ENCODE data around the gene NAA20.

The NAA20 gene, protein sequence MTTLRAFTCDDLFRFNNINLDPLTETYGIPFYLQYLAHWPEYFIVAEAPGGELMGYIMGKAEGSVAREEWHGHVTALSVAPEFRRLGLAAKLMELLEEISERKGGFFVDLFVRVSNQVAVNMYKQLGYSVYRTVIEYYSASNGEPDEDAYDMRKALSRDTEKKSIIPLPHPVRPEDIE

DNA sequence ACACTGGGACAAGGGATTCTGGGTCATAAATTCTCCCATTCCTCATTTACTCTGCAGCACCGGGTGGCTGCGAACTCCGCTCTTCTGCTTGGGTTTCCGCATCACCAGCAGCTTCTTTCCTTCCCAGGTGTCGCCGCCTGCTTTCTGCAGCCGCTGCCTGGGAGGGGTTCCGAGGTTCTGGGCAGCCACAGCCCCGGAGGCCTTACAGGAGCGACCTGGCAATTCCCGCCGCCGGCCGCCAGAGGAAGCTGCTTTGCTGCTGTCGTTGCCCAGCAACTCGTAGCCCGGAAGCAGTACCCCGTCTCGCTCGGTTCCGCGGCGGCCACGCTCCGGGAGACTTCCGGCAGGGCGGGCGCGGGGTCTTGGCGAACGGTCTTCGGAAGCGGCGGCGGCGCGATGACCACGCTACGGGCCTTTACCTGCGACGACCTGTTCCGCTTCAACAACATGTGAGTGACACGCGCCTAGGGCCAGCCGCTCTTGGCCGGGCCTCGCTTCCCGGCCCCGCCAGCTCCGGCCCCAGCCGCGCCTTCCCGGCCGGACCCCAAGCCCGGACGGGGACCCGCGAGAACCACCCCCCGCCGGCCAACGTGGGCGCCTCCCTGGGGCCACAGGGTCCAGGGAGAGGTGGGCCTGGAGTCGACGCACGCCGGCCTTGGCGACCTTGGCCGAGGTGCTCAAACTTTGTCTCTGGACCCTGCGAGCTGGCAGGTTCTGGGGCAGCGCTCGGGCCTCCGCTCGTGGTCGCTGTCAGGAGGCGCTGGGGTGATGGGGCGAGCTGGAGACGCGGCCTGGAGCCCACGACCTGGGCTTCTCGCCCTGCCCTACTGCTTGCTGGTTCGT, at the start of gene NAA20:
Gene NAA20 (plus strand): TSS at position 362 of the 843 bp plus-strand sequence. CDS start 35 bp downstream, at position 397.
- no peaks in the 10 kb centered on the region for H3K27me3 ChIP-seq (ENCODE audit: control insufficient read depth in 1 of 2, insufficient read depth in 2 of 2, low read length in 2 of 2)
- no peaks in the 10 kb centered on the region for H3K36me3 ChIP-seq (ENCODE audit: insufficient read depth, low read length)
- peaks cover 22% of the 10 kb centered on the region for H3K4me1 ChIP-seq (ENCODE audit: insufficient read depth, low read length)
- no peaks in the 10 kb centered on the region for H3K9me3 ChIP-seq (ENCODE audit: low read length)
- peak within 1 kb of the TSS; percentile 54 for H3K9ac ChIP-seq (ENCODE audit: low read length)
- H3K27ac ChIP-seq (ENCODE audit: low read depth, low read length) = peak within 1 kb of the TSS; percentile 88
- H3K4me3 ChIP-seq (ENCODE audit: low read depth in 1 of 2, low read length in 2 of 2) = peak within 1 kb of the TSS; percentile 77 to 94

DNA sequence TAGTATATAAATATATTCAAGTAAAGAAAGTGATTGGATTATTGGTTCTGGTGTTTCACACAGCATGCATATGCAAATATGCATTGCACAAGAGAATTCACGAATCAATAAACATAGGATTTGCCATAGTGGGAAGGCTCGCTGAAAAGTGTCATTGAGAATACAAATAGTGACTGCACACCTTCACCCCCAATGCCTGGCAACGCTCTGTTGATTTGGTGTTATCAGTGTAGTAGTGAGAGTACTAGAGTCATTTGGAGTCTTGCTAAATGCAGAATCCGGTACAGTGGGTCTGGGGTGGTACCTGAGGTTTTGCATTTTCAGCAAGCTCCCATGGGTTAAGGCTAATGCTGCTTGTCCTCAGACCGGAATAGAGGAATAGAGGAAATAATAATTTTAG, 49.7 kb upstream of the NAA20 start:
- Histone ChIP-seq H3K27me3 (ENCODE audit: control insufficient read depth in 1 of 2, insufficient read depth in 2 of 2, low read length in 2 of 2) (no peaks in the 10 kb centered on the region), H3K36me3 (ENCODE audit: insufficient read depth, low read length) (peaks cover 27% of the 10 kb centered on the region), H3K9me3 (ENCODE audit: low read length) (no peaks in the 10 kb centered on the region), H3K9ac (ENCODE audit: low read length) (no peak overlapping the region), H3K4me3 (ENCODE audit: low read depth in 1 of 2, low read length in 2 of 2) (no peak overlapping the region), H3K4me1 (ENCODE audit: insufficient read depth, low read length) (peaks cover 16% of the 10 kb centered on the region), H3K27ac (ENCODE audit: low read depth, low read length) (no peak overlapping the region)

DNA sequence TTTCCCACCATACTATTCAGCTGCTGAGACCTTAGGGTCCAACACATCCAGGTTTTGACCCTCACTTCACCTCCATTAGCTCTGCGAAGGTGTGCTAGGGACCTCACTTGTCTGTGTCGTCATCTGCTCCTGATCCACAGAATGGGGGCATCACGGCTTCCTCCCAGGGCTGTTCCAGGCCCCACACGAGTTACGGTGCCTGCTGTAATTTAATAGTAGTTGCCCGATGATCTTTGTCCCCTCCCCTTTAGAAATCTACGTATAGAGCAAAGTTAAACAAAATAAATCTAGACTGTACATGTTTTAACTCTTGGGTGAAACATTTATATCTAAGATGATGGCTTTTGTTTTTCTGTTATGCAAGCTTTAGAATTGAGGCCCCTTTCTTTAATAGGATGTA, 49.1 kb upstream of the NAA20 start:
- Histone ChIP-seq H3K27ac (ENCODE audit: low read depth, low read length) (no peak overlapping the region), H3K9ac (ENCODE audit: low read length) (no peak overlapping the region), H3K36me3 (ENCODE audit: insufficient read depth, low read length) (peaks cover 24% of the 10 kb centered on the region), H3K4me3 (ENCODE audit: low read depth in 1 of 2, low read length in 2 of 2) (no peak overlapping the region), H3K4me1 (ENCODE audit: insufficient read depth, low read length) (peaks cover 18% of the 10 kb centered on the region), H3K27me3 (ENCODE audit: control insufficient read depth in 1 of 2, insufficient read depth in 2 of 2, low read length in 2 of 2) (no peaks in the 10 kb centered on the region), H3K9me3 (ENCODE audit: low read length) (no peaks in the 10 kb centered on the region)

DNA sequence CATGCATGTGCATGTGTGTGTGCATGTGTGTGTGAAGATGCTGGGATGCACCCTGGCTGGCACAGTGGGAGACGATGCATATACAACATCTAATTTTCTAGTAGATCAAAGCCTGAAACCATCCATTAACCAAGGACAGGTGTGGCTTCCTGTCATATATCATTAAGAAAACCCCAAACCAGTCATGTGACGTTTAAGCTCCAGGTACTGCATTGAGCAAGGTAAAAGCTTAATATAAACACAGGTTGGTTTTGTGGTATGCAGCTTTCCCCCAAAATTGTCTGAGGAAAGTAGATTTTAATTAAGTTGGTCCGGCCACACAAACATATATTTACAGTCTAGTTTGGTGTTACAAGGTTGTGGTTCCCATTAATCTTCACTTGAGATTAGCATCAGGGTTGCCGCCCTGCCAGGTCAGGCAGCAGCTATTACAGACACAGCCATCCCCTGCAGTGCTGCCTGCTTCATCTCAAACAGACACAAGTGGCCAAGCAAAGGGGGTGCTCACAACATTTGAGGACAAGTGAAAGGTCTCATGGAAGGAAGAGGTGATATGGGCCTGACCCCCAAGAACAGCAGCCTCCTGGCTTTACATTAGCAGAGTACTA, 48.6 kb upstream of the NAA20 start:
- H3K4me1 ChIP-seq (ENCODE audit: insufficient read depth, low read length) = peaks cover 23% of the 10 kb centered on the region
- H3K36me3 ChIP-seq (ENCODE audit: insufficient read depth, low read length) = peaks cover 24% of the 10 kb centered on the region

DNA sequence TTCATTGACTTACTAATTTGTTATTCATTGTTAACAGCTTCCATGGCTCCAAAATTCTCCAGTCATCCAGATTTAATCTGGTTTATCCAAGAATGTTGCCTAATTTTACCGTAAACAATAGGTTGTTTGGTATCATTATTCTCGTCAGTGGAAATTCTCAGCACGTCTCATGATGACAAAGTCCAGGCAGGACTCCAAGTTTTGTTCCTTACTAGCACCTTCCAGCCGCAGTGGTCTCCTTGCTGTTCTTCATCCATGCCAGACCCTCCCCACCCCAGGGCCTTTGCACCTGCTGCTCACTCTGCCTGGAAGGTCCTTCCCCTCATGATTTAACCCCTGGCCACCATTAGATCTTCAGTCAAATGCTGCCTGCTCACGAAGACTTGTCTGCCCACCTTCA, 48.1 kb upstream of the NAA20 start:
- H3K36me3 ChIP-seq (ENCODE audit: insufficient read depth, low read length) = peaks cover 24% of the 10 kb centered on the region

More for the DNA sequence above, 48.6 kb upstream of the NAA20 start:
- Histone ChIP-seq H3K27ac (ENCODE audit: low read depth, low read length) (no peak overlapping the region), H3K4me3 (ENCODE audit: low read depth in 1 of 2, low read length in 2 of 2) (no peak overlapping the region), H3K9me3 (ENCODE audit: low read length) (no peaks in the 10 kb centered on the region), H3K9ac (ENCODE audit: low read length) (no peak overlapping the region), H3K27me3 (ENCODE audit: control insufficient read depth in 1 of 2, insufficient read depth in 2 of 2, low read length in 2 of 2) (no peaks in the 10 kb centered on the region)

DNA sequence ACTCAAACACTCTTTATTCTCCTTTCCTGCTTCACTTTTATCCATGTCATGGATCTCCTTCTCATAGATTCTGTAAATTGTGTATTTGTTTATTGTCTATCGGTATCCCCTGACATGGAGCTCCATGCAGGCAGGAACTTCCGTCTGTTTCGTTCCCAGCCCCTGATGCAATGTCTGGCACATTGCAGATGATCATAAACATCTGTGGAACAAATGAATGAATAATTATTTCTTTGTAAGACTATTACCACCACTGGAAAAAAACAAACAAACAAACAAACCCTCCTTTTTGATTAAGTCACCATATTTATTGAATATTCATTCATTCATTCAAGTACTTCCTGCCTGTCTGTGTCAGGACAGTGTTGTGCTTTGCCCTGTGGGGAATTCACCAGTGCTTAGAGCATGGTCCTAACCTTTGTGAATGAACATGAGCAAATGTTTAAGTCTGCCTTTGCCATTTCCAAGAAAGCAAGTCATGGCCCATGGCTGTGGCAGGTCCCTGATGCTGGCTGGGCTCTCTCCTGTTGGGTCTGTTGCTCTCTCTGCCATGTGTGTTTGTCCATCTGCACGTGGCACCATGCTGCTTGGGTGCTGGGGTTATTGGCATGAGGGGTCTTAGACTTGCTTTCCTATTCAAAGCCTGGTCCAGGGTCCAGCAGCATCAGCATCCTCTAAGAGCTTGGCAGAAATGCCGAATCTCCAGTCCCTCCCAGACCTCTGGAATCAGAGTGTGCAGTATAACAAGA, 47.5 kb upstream of the NAA20 start:
- H3K4me1 ChIP-seq (ENCODE audit: insufficient read depth, low read length) = peaks cover 34% of the 10 kb centered on the region
- H3K36me3 ChIP-seq (ENCODE audit: insufficient read depth, low read length) = peaks cover 24% of the 10 kb centered on the region
- no peaks in the 10 kb centered on the region for H3K27me3 ChIP-seq (ENCODE audit: control insufficient read depth in 1 of 2, insufficient read depth in 2 of 2, low read length in 2 of 2)
- no peak overlapping the region for H3K4me3 ChIP-seq (ENCODE audit: low read depth in 1 of 2, low read length in 2 of 2)
- H3K9ac ChIP-seq (ENCODE audit: low read length) = no peak overlapping the region
- no peaks in the 10 kb centered on the region for H3K9me3 ChIP-seq (ENCODE audit: low read length)
- H3K27ac ChIP-seq (ENCODE audit: low read depth, low read length) = no peak overlapping the region

More for the DNA sequence above, 48.1 kb upstream of the NAA20 start:
- Histone ChIP-seq H3K9ac (ENCODE audit: low read length) (no peak overlapping the region), H3K4me1 (ENCODE audit: insufficient read depth, low read length) (peaks cover 29% of the 10 kb centered on the region), H3K9me3 (ENCODE audit: low read length) (no peaks in the 10 kb centered on the region), H3K27me3 (ENCODE audit: control insufficient read depth in 1 of 2, insufficient read depth in 2 of 2, low read length in 2 of 2) (no peaks in the 10 kb centered on the region), H3K27ac (ENCODE audit: low read depth, low read length) (no peak overlapping the region), H3K4me3 (ENCODE audit: low read depth in 1 of 2, low read length in 2 of 2) (no peak overlapping the region)

DNA sequence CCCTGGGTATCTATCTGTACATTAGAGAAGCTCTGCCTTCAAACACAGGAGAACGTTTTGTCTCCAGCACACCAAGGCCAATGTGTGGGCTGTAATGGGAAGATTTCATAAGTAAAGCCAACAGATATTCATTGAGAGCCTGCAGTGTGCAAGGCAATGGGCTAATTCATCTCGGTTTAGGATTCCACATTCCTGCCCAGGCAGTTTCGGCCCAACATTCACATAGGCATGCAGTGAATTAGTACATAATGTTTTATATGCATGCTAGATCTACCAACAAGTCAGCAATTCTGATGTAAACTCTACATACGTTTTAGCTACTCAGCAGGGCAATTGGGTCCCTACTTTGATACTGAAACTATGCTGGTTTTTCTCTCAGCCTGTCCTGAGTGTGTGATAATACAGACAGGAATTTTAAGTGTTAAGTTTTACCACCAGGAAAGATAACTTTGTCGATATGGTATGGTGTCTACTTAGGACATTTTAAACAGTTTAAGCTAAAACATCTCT, 46.9 kb upstream of the NAA20 start:
- Histone ChIP-seq H3K4me3 (ENCODE audit: low read depth in 1 of 2, low read length in 2 of 2) (no peak overlapping the region), H3K9me3 (ENCODE audit: low read length) (no peaks in the 10 kb centered on the region), H3K9ac (ENCODE audit: low read length) (no peak overlapping the region), H3K4me1 (ENCODE audit: insufficient read depth, low read length) (peaks cover 34% of the 10 kb centered on the region), H3K27ac (ENCODE audit: low read depth, low read length) (no peak overlapping the region), H3K36me3 (ENCODE audit: insufficient read depth, low read length) (peaks cover 17% of the 10 kb centered on the region), H3K27me3 (ENCODE audit: control insufficient read depth in 1 of 2, insufficient read depth in 2 of 2, low read length in 2 of 2) (no peaks in the 10 kb centered on the region)

DNA sequence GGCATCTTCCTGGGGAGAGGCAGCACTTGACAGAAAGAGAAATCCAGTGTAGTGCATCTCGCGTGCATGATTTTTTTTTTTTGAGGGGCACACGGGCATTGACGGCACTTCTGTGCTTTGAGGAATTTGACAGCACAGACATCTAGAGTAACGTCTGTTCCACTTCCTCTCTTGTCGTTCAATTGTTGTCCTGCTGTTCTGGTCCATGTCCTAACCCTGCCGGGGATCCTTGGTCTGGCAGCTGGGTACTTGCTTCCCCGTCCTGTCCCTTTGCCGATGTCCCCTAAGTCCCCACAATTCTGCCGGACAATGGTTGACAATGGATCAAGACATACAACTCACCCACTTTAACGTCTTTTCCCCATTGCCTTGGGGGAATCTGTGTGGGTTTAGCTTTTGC, 46.0 kb upstream of the NAA20 start:
- Histone ChIP-seq H3K36me3 (ENCODE audit: insufficient read depth, low read length) (peaks cover 15% of the 10 kb centered on the region), H3K9me3 (ENCODE audit: low read length) (no peaks in the 10 kb centered on the region), H3K9ac (ENCODE audit: low read length) (no peak overlapping the region), H3K27me3 (ENCODE audit: control insufficient read depth in 1 of 2, insufficient read depth in 2 of 2, low read length in 2 of 2) (no peaks in the 10 kb centered on the region), H3K4me3 (ENCODE audit: low read depth in 1 of 2, low read length in 2 of 2) (no peak overlapping the region), H3K27ac (ENCODE audit: low read depth, low read length) (no peak overlapping the region), H3K4me1 (ENCODE audit: insufficient read depth, low read length) (peaks cover 34% of the 10 kb centered on the region)

DNA sequence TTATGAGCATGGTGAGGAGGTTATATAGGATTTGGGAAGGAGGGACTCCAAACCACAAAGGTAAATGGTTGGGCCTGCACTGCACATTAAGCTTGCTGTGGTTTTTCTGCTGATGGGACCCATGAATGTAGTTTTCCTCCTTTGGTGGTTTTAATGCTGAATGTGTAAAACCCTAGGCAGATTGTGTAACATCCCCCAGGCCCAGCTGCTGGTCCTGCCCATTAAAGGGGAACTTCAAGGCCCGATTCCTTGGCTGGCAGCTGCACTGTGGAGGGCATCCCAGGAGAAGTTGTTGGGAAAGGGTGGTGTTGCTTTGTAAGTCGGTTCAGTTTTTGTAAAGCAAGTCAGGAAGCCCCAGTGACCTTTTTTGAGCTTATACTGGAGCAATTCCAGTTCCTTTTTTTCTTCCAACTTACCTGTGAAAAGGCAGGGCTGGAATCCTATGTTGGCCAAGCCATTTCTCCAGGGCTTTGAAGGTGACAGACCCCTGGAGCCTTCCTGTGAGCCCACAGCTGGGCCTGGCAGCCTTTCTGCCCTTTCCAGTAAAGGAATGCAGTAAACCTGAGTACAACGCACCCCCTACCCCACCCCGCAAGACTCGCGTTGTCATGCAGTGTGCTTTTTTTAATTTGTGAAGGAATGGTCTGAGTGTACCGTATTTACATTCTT, 43.1 kb upstream of the NAA20 start:
- no peaks in the 10 kb centered on the region for H3K9me3 ChIP-seq (ENCODE audit: low read length)
- H3K27ac ChIP-seq (ENCODE audit: low read depth, low read length) = peak overlapping the region; percentile 88
- H3K4me1 ChIP-seq (ENCODE audit: insufficient read depth, low read length) = peaks cover 45% of the 10 kb centered on the region
- H3K27me3 ChIP-seq (ENCODE audit: control insufficient read depth in 1 of 2, insufficient read depth in 2 of 2, low read length in 2 of 2) = no peaks in the 10 kb centered on the region
- H3K4me3 ChIP-seq (ENCODE audit: low read depth in 1 of 2, low read length in 2 of 2) = peak overlapping the region in 1 of 2 donors; percentile 37
- peaks cover 4% of the 10 kb centered on the region for H3K36me3 ChIP-seq (ENCODE audit: insufficient read depth, low read length)
- H3K9ac ChIP-seq (ENCODE audit: low read length) = peak overlapping the region; percentile 51

DNA sequence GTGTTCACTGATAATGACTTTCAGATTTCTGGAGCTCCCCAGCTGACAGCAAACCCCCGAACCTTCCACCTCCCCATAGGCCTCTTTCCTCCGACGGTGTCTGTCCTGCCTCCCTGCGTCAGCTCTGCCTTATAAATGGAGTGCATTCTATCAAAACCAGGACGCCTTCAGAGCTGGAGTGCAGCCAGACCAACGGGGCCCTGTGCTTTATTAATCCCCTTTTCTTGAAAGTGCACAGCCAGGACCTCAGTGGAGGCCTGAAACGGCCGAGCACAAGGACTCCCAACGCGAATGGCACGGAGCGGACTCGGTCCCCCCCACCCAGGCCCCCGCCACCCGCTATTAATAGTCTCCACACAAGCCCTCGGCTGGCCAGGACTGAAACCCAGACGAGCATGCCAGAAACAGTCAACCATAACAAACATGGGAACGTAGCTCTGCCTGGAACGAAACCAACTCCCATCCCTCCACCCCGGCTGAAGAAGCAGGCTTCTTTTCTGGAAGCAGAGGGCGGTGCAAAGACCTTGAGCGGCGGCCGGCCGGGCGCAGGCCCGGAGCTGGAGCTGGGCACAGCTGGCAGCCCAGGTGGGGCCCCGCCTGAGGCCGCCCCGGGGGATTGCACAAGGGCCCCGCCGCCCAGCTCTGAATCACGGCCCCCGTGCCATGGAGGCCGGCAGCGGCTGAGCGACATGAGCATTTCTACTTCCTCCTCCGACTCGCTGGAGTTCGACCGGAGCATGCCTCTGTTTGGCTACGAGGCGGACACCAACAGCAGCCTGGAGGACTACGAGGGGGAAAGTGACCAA, 42.3 kb upstream of the NAA20 start:
- Histone ChIP-seq H3K4me1 (ENCODE audit: insufficient read depth, low read length) (peaks cover 46% of the 10 kb centered on the region), H3K9me3 (ENCODE audit: low read length) (no peaks in the 10 kb centered on the region), H3K9ac (ENCODE audit: low read length) (peak overlapping the region; percentile 51), H3K36me3 (ENCODE audit: insufficient read depth, low read length) (no peaks in the 10 kb centered on the region), H3K4me3 (ENCODE audit: low read depth in 1 of 2, low read length in 2 of 2) (peak overlapping the region; percentile 58 to 71), H3K27ac (ENCODE audit: low read depth, low read length) (peak overlapping the region; percentile 88), H3K27me3 (ENCODE audit: control insufficient read depth in 1 of 2, insufficient read depth in 2 of 2, low read length in 2 of 2) (no peaks in the 10 kb centered on the region)

Measured in muscle layer of colon (tissue), 2 donors.